Skeletal muscle tissue (tissue), 4 donors: ENCODE results near the gene ZNF648. TPM values are rescaled to one million over a fixed set of nuclear protein-coding genes. Genes with fewer than 3 reads are reported as not detected.

Experiments used
- H3K27ac ChIP-seq: one replicate; pipeline ENCODE4 v1.7.0; 2013; ENCODE audit warnings: mild to moderate bottlenecking, low read depth, low read length, inconsistent platforms
- H3K27me3 ChIP-seq, 3 donors: one replicate each; pipeline ENCODE4 v1.7.0; 2013; ENCODE audit warnings: low read length in 3 of 3; ENCODE audit not compliant: control insufficient read depth in 3 of 3, insufficient read depth in 3 of 3
- H3K36me3 ChIP-seq, 3 donors: one replicate each; pipeline ENCODE4 v1.7.0; 2013; ENCODE audit warnings: low read length in 3 of 3; ENCODE audit not compliant: control insufficient read depth in 3 of 3, insufficient read depth in 3 of 3
- H3K4me1 ChIP-seq, 3 donors: one replicate each; pipeline ENCODE4 v1.7.0; 2013; ENCODE audit warnings: low read length in 3 of 3, mild to moderate bottlenecking in 3 of 3; ENCODE audit not compliant: control insufficient read depth in 3 of 3, insufficient read depth in 3 of 3
- H3K4me3 ChIP-seq, 3 donors: one replicate each; pipeline ENCODE4 v1.7.0; 2013; ENCODE audit warnings: low read length in 3 of 3
- H3K9ac ChIP-seq, 3 donors: one replicate each; pipeline ENCODE4 v1.7.0; 2013; ENCODE audit warnings: low read length in 3 of 3, mild to moderate bottlenecking in 3 of 3, moderate library complexity in 2 of 3, low read depth in 1 of 3
- H3K9me3 ChIP-seq, 3 donors: one replicate each; pipeline ENCODE4 v1.7.0; 2013; ENCODE audit warnings: low read length in 3 of 3; ENCODE audit not compliant: control insufficient read depth in 3 of 3
- total RNA-seq: library from RNA; depleted of rRNA; stranded (reverse); fragments of >200 nt; gene quantifications from one replicate; pipeline ENCODE4 v1.2.3, GENCODE V29; 2014
- donor health status: Osteomylitis.

Gene ZNF648
- total RNA-seq, 1 donor from 2014 or later = under 0.01 TPM

DNA sequence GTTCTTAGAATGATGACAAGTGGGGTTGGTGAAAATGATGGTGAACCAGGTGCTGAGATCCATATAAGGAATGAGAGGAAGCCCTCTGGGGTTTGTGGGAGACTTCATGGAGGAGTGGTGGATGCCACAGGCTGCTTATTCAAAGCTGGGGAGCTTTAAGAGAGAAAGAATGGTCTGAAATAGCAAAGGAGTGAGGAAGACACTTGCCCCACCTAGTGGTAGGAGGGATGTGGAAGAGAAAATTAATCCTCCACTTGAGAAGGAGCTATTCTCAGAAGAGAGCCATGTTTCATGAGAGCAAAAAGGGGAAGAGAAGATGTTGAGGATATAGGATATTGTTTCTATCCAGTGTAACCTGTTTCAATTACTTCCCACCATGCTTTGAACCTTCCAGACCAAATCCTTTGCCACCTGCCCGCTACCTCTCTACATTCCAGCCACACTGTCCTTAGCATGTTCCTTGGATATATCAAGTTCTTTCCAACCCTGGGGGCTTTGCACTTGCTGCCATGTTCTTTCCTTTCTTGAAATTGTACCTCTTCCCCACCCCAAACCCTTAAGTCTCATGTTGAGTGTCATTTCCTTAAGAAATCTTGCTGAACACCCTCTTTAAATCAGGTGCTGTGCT is 19.6 kb upstream of the ZNF648 start:
- H3K4me3 ChIP-seq = no peak overlapping the region
- no peaks in the 10 kb centered on the region for H3K9me3 ChIP-seq
- H3K27me3 ChIP-seq = no peaks in the 10 kb centered on the region
- H3K9ac ChIP-seq = no peak overlapping the region
- no peaks in the 10 kb centered on the region for H3K36me3 ChIP-seq
- no peak overlapping the region for H3K27ac ChIP-seq
- H3K4me1 ChIP-seq = peaks cover 0 to 7% (median 2%) of the 10 kb centered on the region in 3 donors

DNA sequence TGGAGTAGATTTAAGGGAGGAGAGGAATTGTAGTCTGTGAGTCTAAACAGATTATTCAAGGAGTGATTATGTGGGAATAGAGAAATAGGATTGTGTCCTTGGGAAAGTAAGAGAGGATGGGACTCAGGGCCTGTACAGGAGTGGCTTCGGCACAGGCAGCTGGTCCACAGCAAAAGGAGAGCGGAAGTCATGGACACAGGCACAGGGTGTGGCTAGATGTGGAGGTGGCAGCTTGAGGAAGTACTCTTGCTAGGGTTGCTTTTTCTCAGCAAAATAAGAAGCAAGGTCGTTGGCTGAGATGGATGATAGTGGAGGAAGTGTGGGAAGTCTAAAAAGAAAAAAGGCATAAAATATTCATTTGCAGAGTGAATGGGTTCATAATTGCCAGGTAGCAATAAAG is 18.5 kb upstream of the ZNF648 start:
- Histone ChIP-seq H3K27me3 (no peaks in the 10 kb centered on the region), H3K27ac (no peak overlapping the region), H3K36me3 (no peaks in the 10 kb centered on the region), H3K9ac (no peak overlapping the region), H3K4me1 (peaks cover 0 to 6% (median under 1%) of the 10 kb centered on the region in 3 donors), H3K4me3 (no peak overlapping the region), H3K9me3 (no peaks in the 10 kb centered on the region)

DNA sequence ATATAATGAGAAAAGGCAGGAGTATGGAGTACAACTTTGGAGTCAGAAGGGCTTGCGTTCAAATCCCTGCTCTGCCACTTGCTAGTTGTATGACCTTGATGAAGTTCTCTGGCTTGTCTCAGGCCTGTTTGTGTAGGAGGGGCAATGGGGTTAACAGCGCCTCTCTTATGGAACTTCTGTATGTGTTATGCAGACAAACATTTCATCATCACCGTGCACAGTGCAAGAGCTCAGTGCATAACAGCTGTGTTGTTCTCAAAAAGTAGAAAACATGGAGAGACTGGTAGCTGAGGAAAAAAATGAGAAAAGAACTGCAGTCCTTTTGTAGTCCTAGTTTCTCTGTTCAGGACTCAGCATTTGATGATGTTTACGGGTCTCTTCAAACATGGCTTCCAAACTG is 10.4 kb upstream of the ZNF648 start:
- Histone ChIP-seq H3K27me3 (no peaks in the 10 kb centered on the region), H3K9ac (no peak overlapping the region)

DNA sequence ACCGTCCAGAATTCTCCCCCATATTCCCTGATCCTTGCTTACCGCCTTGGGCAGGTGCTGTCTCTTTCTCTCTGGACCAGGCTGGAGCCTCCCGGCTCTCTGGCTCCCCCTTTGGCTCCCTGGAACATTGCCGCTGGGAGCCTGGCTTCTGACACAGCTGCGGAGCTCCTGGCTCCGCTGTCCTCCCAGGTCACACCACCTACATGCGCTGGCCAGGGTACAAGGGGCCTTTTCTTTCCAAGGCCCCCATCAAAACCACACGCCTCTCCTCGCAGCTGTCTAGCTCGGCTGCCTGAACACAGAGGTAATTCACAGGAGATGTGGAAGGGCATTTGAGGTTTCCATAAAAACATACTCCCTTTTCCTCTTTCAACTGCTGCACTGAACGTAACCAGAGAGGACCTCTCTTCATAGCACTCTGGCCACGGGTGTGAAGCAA is 7.5 kb upstream of the ZNF648 start:
- Histone ChIP-seq H3K9ac (no peak overlapping the region), H3K9me3 (no peaks in the 10 kb centered on the region), H3K36me3 (no peaks in the 10 kb centered on the region), H3K4me1 (peaks cover 10 to 20% (median 13%) of the 10 kb centered on the region in 3 donors), H3K27ac (no peak overlapping the region), H3K27me3 (no peaks in the 10 kb centered on the region), H3K4me3 (no peak overlapping the region)

More for the DNA sequence above, 10.4 kb upstream of the ZNF648 start:
- H3K4me3 ChIP-seq = no peak overlapping the region
- H3K36me3 ChIP-seq = no peaks in the 10 kb centered on the region
- no peaks in the 10 kb centered on the region for H3K9me3 ChIP-seq
- H3K4me1 ChIP-seq = peaks cover 10 to 20% (median 13%) of the 10 kb centered on the region in 3 donors
- H3K27ac ChIP-seq = no peak overlapping the region

DNA sequence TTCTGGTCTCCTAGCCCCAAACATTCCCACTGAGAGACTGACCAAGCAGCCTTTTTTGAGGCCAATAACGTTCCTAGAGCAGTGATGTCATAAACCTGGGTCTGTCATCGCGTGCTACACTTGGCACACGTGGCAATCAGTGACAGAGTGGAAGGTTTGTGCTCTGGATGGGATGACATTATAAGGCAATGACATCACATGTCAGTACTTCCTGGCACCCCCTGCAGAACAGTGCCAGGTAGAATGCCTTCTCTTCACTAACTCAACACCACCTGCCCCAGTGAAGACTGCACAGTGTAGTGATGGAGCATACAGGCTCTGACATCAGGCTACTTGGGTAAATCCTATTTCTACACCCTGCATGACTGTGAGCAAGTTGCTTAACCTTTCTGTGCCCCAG is 5.4 kb upstream of the ZNF648 start:
- Histone ChIP-seq H3K27ac (no peak overlapping the region), H3K4me1 (peaks cover 10 to 14% (median 13%) of the 10 kb centered on the region in 3 donors), H3K9ac (no peak overlapping the region), H3K9me3 (no peaks in the 10 kb centered on the region), H3K4me3 (no peak overlapping the region), H3K27me3 (peaks cover 0 to under 1% (median 0%) of the 10 kb centered on the region in 3 donors), H3K36me3 (no peaks in the 10 kb centered on the region)

DNA sequence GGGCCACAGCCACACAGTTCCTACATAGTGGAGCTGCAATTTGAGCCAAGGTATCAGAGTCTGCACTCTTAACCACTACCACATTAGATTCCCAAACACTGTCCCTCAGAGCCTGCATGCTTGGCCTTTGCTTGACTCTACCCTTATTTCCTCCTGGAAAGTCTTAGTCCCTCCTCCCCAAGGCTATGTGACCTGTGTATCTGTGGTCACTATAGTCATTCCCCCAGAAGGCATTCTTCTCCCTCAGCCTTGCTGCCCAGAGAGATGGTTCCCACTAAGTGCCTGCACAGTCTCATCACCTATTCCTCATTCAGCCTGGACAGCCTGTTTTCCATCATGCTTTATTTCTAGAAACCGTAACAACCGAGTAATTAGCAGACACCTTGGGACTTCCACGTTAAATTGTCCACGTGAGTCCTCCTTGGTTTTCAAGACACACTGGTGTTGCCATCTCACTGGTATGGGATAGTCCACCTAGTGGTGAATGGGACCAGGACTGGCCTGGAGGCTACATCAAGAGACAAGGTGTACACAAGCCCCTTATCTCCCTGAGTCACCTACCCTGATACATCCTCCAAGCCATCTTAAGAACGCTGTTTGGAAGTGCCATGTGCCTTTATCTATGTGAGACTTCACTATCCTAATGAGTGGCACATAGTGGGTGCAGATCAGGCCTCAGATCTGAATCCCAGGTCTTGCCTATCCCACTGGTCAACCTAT is 3.8 kb upstream of the ZNF648 start:
- Histone ChIP-seq H3K36me3 (no peaks in the 10 kb centered on the region), H3K4me1 (peaks cover 10 to 13% (median 12%) of the 10 kb centered on the region in 3 donors), H3K9ac (no peak overlapping the region), H3K27ac (no peak overlapping the region), H3K4me3 (no peak overlapping the region), H3K9me3 (no peaks in the 10 kb centered on the region), H3K27me3 (peaks cover 0 to 7% (median 0%) of the 10 kb centered on the region in 3 donors)

DNA sequence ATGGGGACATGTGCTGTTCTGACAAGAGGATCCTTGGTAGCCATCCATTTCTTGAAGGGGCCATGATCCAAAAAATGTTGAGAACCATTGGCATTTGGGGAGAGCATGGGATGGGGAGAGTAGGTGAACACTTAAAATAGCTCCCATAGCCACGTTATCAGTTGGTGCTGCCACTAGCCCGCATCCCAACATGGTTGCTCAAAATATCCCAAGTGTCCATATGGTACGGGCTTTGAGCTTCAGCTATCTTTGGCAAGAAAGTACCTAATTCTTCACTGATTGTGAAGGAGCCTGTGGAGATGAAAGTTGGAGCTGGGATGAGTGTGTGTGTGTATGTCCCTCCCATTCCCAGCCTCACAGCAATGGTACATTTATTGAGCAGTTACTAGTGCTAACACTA is 3.1 kb upstream of the ZNF648 start:
- no peak overlapping the region for H3K9ac ChIP-seq
- no peaks in the 10 kb centered on the region for H3K36me3 ChIP-seq
- H3K27ac ChIP-seq = no peak overlapping the region
- no peaks in the 10 kb centered on the region for H3K9me3 ChIP-seq
- H3K27me3 ChIP-seq = peaks cover 0 to 7% (median 2%) of the 10 kb centered on the region in 3 donors
- peaks cover 5 to 7% (median 6%) of the 10 kb centered on the region in 3 donors for H3K4me1 ChIP-seq
- no peak overlapping the region for H3K4me3 ChIP-seq

DNA sequence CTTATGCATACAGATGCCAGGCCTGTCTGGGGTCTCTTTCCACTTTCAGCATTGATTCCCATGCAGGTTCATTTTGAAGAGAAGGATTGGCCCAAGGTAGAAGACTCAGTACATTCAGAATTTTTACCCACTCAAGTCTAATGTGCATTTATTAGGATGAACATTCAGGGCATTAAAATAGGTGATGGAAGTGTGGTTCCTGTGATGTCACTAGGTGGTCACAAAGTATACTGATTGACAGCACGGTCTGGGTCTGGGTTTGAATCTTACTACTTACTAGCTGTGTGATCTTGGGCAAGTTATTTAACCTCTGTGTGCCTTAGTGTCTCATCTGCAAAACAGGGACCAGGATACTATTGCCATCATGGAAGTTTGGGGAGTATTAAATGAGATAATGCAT is 711 bp upstream of the ZNF648 start:
- Histone ChIP-seq H3K9me3 (no peaks in the 10 kb centered on the region), H3K4me1 (no peaks in the 10 kb centered on the region), H3K27me3 (peaks cover 10 to 15% (median 12%) of the 10 kb centered on the region in 3 donors), H3K9ac (no peak overlapping the region), H3K27ac (no peak overlapping the region), H3K36me3 (no peaks in the 10 kb centered on the region), H3K4me3 (no peak overlapping the region)

DNA sequence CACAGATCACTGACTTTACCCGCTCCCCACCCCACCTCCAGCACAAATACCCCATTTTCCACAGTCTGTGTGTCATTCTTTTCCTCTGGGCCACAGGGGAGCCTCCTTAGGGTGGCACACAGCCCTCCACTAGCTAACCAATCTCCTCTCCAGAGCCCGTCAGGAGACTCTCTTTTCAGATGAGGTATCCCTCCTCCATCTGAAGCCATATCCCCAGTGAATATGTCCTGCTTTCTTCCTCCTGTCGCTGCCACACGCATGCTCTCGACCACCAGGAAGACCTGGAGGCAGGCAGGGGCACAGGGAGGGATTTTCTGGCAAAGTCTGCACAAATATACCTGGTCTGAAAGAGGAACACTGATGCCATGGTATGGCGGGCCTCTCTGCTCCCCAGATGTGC is 635 bp downstream of the ZNF648 start:
- H3K4me3 ChIP-seq = no peak overlapping the region
- H3K27me3 ChIP-seq = peaks cover 10 to 27% (median 24%) of the 10 kb centered on the region in 3 donors
- no peaks in the 10 kb centered on the region for H3K36me3 ChIP-seq
- no peak overlapping the region for H3K27ac ChIP-seq
- no peak overlapping the region for H3K9ac ChIP-seq
- H3K9me3 ChIP-seq = no peaks in the 10 kb centered on the region
- no peaks in the 10 kb centered on the region for H3K4me1 ChIP-seq

DNA sequence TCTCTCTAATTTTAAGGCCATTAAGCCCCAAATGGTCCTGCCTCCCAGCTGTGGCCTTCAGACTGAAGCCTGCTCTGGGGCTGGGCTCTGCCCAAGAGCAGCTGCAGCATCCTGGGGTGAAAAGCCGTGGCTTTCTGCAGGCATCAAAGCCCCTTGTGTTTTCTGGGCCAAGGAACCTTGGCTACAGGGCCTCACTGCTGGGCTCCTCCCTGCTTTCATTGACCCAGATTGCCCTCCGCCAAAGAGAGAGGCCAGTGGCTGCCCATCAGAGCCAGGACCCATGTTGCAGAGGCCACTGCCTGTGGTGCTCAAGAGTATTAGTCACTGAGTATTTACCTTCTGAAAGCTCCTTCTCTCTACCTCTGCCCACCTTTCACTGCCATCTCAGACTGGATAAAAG is 1.6 kb downstream of the ZNF648 start:
- no peak overlapping the region for H3K9ac ChIP-seq
- no peaks in the 10 kb centered on the region for H3K9me3 ChIP-seq
- H3K36me3 ChIP-seq = no peaks in the 10 kb centered on the region
- H3K4me1 ChIP-seq = no peaks in the 10 kb centered on the region
- H3K27ac ChIP-seq = no peak overlapping the region
- peaks cover 10 to 27% (median 24%) of the 10 kb centered on the region in 3 donors for H3K27me3 ChIP-seq
- no peak overlapping the region for H3K4me3 ChIP-seq
